Hematopoietic multipotent progenitor cell treated with erythropoietin and hydrocortisone succinate and interleukin-3 and kit ligand, for 8 days (in vitro differentiated cells): Measurements from ENCODE around the gene C14orf180.
A peak's percentile ranks its signal among the peaks of the same experiment; 100 is the strongest.
"Not testable (repeated sequence)": the region's sequence is repeated elsewhere in the genome, so short reads cannot be mapped to it uniquely, and the experiment has no call there.

Experiments
- DNase-seq: peaks from one replicate; pipeline ENCODE4 v3.0.0-alpha.2; 2015

Gene C14orf180

DNA sequence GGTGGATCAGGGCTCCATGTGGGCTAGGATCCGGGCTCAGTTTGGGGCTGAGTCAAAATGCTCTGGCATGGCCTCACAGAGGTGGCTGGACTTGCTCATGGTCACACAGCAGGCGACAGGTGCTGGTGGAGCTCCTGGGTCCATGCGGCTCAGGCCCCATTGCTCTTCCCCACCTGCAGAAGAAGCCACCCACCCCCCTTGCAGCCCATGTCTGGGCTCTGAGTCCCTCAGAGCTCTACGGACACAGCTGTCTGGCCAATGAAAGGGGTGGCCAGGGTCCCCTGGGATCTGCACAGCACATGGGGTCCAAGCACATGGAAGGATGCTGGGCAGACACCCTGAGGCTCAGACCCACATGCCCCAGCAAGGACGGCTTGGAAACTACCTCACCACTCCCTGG, 17.0 kb upstream of the C14orf180 start:
- DNase-seq: no peak

DNA sequence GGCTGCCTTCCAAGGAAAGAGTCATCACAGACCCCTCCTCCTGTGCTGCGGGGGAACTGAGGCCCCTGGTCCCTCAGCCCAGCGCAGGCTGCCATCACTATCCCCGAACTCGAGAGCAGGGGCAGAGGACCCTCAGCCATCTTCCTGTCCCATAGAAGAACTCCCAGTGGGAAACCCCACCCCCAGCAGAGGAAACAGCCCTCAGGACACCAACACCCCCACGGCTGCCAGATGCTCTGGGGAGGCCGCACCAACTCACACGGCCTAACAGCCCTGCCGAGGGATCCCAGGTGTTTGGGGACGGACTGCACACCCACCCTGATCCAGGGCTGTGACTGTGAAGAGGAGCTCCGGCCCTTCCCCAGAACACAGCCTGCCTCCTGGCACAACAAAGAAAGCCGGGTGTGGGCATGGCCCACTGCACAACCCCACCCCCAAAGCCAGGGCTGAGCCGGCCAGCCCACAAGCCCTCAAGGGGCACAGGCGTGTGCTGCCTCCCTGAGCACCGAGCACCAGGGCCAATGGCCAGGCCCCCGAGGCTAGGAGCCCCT, 16.3 kb upstream of the C14orf180 start:
- no peak for DNase-seq

DNA sequence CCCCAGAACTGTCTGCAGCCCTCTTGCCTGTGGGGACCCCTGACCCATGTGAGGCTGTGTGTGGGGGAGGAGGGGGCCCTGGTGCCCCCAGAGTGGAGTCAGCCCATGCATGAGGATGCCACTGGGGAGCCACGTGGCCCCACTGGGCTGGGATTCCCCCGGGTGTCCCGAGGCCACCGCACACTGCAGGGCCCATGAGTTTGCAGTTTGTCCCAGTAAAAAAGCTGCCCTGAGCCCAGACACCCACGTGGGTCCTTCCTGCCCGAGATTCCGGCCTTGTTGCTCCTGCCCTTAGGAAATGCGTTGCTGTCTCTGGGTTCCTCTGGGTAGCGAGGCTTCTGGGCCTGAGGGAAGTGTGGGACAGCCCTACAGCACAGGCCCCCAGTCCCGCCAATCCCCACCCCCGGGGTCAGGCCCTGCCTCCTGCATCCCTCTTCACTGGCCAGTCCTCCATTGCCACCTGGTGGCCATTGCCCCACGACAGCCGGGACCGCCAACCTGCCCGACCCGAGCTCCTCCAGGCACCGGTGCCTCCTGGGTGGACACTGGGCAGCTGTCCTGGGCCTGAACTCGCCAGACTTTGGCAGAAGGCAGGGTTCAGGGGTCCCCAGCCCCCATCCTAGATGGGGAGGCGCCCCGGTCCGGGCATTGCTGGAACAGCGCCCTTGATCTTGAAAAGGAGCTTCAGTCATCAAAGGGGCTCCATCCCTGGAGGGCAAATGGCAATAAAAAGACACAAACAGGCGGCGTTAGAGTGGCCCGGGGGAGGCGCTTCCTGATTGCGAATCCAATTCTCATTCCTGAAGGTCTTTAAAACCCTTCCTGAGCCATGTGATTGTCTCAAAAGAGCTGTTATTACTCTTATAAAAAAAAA, 15.6 kb upstream of the C14orf180 start:
- DNase-seq: peak; percentile 57

DNA sequence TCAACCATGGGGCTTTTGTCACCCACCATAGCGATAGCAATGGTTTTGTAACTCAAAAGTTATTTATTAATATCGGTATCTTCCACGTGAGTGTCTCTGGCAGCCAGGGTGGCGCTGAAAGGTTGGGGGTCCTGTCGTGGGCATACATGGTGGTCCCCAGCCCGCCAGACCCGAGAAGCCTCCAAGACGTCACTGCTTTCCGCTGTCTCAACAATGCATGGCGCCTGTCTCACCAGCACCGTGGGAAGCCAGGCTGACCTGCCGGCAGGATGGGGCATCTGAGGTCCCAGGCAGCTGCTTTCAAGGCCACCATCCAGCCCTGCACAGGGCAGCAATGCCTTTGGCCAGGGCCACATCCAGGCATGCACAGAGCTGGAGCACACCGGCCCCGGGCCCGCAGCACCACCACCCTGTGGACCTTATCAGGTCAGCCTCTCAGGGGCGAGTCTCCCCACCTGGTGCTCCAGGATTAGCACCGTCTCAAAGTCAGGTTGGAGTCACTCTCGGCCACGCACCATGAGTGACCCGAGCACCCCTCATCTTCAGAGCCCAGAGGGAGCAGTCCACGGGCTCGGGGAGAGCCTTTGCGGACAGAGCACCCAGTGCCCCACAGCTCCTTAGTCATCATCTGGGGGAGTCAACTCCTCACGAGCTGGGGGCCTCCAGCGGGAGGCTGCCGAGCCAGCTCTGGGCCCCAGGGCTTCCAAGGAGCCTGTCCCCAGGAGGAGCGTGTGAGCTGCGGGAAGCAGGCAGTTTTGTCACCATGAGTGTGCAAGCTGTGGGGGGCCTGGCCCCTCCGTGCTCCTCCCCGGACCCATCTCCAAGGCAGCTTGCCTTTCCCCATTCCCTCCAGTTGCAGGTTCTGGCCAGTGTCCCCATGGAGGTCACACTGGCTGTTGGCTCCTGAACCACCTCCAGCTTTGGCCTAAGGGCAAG, 14.6 kb upstream of the C14orf180 start:
- no peak for DNase-seq

DNA sequence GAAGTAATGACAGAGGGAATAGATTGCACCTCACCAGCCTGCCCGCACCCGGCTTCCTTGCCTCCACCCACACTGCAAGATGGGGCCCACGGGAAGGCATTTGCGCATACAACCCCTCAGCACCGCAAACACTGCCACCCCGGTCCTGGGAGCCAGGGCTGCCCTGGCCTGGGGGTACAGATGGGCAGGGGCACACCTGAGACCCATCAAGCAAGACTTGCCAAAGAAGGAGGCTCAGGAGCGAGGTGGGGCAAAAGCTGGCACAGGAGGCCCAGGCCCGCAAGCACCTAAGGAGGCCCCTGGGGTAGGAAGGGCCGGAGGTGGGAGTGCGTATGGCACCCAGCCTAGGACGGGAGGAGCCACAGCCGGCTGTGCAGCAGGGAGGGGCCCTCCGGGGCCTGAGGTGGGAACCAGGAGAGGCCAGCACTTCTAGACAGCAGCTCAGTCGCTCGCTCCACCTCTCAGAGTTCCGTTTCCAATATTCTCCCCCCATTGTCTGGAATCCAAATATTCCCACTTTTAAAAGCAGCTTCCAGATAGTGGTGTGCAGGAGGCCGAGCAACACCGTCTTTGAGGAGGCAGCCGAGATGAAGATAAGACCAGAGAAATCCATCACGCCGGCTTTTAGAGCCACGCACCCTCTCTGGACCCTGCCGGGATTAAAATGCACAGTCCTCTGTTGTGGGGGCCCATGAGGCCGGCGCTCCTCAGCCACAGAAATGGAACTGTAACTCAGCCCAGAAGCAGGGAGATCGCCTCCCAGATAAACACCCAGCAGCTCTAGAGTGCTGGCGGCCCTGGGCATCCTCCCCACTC, 12.2 kb upstream of the C14orf180 start:
- no peak for DNase-seq

DNA sequence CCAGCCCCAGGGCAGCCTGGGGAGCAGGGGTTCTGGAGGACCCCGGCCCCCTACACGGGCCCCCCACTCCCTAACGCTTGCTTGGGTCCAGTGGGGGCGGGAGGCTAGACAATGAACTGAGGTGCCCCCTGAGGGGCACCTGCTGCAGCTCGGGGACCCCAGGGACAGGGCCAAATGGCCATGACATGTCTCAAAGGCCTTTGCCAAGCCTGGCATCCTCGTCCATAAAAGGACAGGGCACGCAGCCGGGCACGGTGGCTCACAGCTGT, 11.7 kb upstream of the C14orf180 start:
- no peak for DNase-seq

DNA sequence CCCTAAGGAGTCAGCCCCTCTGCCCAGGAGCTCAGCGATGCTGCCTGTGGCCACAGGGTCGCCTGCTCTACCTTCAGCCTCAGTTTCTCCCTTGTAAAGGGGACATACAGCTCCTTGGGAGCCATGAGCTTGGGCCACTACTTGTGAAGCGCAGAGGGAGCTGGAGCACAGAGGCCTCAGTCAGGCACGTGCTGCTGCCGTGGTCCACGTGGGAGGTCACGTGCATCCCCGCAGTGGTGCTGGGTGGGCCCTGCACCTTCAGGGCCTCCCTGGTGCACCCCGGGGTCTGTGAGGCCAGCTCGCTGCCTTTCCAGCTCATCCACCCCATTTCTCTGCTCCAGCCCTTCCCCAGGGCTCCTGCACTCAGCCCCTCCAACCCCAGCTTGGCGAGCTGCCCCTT, 10.9 kb upstream of the C14orf180 start:
- no peak for DNase-seq

DNA sequence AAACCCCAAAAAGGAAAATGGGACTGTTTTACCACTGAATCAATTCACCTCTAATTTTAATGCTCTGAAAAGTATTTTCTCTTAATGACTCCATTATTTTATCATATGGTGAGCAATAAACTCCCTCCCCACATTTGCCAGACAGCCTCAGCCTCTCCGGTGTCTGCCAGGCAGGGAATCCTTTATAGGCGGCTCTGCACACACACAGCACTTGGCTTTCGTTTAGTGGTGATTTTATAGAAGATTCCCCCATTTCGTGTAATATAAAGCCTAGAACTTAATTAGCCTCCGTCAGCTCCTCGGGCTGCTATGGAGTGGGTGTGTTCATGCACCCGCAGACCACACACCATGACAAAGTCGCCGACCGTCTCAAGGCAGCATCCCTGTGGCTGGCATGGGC, 10.1 kb upstream of the C14orf180 start:
- no peak for DNase-seq

DNA sequence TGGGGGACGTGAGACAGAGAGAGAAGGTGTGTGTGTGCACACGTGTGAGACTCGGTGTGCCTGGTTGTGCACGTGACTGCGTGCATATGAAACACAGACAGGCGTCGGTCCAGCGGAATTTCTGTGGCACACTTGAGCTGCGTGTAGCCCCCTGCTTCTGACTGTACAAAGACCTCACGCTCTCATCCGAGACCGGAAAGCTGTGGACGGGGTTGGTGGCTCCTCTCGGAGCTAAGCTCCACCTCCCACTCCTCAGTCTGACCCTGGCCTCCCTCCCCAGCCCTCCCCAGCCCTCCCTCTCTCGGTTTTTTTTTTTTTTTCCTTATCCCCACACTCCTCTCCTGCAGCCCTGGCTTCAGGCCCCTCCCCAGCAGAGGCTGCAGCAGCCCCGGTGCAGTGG, 8.3 kb upstream of the C14orf180 start:
- no peak for DNase-seq

DNA sequence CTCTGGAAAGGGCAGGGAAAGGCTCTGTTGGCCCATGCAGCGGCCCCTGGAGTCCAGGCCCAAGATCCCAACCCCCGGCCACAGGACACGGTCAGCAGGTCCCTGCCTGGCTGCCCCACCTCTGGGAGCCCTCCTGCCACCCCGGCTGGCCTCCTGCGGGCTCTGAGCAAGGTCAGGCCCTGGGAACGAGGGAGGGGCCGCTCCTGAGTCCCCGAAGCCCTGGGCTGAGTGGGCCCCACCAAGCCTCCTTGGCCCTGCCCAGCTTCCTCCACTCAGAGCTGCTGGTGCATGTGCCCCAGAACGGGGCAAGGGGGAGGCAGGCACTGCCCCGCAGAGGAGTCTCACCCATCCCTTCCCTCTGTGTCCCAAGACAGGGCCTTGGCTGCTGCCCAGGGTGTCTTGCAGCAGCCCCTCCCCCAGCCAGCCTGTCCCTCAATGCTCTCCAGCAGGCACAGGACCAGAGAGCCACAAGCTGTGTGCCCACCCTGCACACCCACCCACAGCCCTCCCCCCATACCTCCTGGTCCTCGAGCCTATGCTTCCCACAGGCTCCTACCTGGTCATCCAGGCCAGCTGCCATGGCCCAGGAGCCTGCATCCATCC, 7.4 kb upstream of the C14orf180 start:
- no peak for DNase-seq

DNA sequence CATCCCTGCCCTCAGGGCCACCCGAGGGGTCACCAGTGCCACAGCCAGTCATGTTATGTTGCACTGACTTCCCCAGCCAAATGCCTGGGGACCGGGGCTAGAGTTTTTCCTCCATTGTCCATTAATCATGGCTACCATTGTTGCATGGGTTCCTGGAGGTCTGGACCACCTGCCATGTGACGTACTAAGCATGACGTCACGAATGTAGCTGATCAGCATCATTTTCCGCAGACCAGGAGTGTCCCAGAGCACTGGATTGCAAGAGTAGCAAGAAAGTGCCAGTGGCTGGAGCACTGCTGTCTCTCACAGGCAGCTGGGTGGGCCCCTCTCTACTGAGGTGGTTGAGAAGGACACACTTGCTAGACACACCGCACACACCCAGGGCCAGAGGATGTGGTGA, 6.9 kb upstream of the C14orf180 start:
- no peak for DNase-seq

DNA sequence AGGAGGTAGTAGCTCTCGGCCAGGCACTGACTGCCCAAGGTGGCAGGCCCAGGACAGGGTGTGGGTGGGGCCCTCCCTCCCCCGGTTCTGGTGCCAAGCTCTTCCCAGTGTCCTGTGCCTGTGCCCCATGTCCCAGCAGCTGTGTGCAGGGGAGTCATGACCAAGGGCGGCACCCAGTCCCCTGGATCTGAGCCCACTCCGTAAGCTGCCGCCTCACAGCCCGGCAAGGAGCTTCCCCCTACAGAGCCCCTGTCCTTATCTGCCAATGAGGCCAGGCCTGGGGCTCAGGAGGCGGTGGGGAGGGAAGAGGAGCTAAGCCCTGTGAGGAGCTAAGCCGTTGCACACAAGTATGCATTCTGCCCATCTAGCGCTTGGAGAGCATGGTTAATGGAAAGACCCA, 5.6 kb upstream of the C14orf180 start:
- peak; percentile 2 for DNase-seq

DNA sequence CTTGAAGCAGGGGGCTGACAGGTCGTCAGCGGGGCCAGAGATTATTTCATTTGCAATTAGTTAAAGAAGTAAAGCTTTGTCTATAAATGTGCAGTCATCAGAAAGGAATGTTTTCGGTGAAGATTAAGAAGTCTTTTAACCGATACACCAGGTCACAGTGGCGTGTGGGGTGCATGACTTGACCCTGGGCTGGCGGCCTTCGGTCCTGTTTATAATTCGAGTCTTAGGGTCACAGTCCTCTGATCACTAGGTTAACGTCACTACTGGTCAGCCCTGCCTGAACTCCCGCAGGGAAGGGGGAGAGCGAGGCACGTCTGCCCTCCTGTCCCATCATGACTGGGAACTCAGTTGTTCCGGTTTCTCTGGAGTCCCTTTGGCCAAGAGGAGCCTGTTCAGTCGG, 5.0 kb upstream of the C14orf180 start:
- DNase-seq: no peak

DNA sequence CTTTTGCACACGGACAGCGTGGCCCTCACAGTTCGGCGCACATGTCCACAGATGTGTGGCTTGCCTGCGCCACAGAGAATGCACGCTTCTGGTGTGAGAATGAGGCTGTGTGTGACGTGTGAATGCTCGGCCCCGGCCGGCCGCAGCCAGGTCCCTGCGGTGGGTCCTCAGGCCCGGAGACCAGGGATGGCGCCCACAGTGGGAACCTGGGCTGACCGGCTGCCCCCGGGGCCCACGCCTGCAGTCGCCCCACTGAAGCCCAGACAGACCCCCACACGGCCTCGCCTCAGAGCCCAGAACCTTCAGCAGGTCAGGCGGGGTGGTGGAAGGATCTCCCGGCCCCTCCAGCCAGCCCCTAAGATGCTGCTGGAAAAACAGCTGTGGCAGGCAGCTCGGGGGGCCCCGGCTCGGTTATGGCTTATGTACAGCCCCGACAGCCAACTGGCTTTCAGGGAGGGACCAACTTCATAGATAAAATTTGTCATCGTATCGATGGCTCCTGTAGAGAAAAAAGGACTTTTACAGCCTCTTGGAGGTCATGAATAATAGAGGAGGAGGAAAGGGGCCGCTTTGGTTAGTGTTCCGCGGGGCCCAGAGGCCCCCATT, 4.5 kb upstream of the C14orf180 start:
- no peak for DNase-seq

DNA sequence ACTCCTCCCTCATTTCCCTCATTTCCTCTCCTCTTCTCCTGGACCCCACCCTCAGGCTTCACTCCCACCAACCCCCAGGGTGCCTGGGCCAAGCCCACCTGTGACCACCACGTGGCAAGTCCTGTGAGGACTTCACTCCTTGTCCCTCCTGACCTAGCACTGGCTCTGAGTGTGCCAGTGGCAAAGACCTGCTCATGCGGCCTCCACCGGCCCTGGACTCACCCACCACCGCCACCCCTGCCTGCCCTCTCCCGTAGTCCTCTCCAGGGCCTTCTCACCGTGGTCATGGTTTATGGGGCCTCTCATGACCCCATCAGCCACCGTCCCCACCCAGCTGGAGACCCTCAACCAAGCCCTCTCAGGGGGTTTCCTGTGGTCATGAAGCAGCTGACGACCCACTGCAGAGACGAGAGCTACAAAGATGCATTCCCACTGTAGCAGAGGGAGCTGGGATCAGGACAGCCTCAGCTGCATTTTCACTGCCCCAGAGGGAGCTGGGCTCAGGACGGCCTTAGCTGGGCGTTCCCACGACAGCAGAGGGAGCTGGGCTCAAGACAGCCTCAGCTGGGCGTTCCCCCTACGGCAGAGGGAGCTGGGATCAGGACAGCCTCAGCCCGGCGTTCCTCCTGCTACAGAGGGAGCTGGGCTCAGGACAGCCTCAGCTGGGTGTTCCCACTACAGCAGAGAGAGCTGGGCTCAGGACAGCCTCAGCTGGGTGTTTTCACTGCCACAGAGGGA, 3.2 kb upstream of the C14orf180 start:
- no peak for DNase-seq

DNA sequence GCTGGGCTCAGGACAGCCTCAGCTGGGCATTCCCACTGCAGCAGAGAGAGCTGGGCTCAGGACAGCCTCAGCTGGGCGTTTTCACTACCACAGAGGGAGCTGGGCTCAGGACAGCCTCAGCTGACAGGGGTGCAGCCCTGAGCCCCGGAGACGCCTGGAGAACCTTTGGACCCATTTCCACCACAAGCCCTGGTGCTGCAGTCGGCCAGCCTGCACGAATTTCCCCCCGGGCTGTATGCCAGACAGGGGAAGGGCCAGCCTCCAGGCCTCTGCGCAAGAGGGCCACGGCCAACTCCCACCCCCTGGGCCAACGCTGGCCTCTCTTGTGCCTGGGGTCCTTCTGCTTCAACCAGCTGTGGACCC, 2.6 kb upstream of the C14orf180 start:
- DNase-seq: no peak

DNA sequence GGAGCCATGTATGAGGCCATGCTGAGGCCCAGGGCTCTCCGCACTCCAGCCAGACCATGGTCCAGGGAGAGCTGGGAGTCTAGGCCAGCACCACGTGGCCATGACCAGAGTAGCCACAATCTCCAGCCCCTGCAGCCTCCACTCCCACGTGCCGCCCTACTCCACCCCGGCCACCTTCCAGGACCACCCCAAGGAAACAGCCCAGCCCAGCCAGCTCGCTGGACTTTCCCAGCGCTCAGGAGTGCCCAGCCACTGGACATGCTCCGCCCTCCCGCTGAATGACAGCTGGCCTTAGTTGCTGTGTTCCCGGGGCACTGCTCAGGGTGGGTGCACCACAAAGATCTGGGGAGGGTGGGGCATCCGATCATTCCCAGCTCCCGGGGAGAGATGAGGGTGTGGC, 2.1 kb upstream of the C14orf180 start:
- no peak for DNase-seq

DNA sequence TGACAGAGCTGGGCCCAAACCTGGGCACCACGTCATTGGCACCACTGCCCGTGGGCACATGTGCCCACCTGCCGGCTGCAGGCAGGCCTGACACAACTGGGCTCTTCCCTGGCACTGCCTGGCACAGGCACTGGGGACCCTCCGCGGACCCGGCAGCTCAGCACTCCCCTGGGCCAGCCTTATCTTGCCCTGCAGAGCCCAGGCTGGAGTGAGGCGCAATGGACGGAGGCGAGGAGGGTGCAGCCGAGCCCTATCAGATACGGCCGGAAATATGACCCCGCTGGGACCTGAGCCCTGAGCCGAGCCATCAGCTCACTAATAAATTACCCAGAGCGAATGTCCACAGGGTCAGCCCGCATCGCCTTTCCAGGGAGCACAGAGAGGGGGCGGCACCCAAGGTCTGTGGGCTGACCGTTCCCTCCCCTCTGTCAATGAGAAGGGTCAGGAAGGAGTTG, 1.7 kb upstream of the C14orf180 start:
- DNase-seq: no peak

DNA sequence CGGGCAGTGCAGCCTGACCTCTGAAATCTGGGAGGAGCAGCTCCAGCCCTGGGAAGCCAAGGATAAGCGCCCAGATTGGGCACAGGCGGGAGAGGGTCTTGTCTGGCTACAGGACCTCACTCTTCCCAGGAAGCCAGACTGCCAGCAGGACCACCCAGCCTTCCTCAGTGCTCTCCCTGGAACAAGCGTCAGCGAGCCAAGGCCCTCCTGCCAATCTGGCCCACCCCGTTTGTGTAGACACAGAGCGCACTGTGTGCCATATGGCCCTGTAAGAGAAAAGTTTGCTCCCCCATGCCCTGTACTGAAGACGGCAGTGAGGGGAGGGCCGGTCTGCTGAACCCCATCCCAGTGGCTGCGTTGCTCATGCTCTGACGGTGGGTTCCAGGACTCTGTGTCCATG, 1.2 kb upstream of the C14orf180 start:
- DNase-seq: no peak

DNA sequence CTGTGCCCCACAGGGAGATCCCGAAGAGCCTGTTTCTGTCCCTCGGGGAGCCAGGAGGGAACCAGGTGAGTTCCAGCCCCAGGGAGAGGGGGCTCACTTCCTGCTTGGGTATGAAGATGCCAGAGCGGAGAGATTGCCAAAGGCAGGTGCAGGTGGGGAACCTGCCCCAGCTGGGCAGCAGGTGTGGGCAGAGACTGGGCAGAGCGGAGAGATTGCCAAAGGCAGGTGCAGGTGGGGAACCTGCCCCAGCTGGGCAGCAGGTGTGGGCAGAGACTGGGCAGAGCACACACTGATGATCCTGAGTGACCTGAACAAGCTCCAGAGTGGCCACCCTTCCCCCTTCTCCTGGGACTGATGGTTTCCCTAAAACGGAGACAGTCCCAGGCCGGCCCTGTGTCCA, 375 bp downstream of the C14orf180 start:
- not testable (repeated sequence) for DNase-seq

DNA sequence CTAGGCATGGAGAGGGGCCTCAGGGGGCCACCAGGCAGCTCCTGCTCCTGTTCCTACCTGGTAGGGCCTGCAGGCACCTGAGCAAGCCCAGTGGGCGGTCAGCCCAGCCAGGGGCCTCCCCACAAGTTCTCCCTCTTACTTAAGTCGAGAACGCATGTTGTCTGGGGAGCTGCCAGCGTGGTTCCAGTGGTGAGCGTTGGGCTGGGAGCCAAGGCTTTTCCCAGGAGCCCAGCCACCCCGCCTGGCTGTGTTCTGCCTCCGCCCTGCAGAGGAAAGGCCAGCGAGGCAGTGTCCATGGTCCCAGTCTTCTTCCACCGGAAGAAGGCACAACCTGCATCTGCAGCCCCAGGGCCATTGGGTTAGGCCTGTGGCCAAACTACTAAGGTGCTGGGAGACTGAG, 1.4 kb downstream of the C14orf180 start:
- DNase-seq: no peak
